Body of pancreas (tissue), 4 donors: ENCODE data around the gene TNIP2. TPM values are rescaled to one million over a fixed set of nuclear protein-coding genes. Genes with fewer than 3 reads are reported as not detected.

Experiments used
- ATAC-seq: fragments of 150-250 bp; one replicate; pipeline ENCODE4 v1.9.1; 2016
- DNase-seq, 4 donors: peaks; one replicate each; pipeline ENCODE4 v3.0.0-alpha.2; 2019
- H3K27ac ChIP-seq, 4 donors: fragments of 200-600 bp; sonication (generic); 1 replicate in 3 of 4; 2 replicates in 1 of 4; pipeline versions ENCODE4 v1.5.1 to v1.6.1; 2016 to 2019; ENCODE audit warnings: mild to moderate bottlenecking in 1 of 4, mixed read lengths in 1 of 4, moderate library complexity in 1 of 4
- H3K27me3 ChIP-seq, 2 donors: fragments of 200-600 bp; sonication (generic); one replicate each; pipeline ENCODE4 v1.6.0; 2016; ENCODE audit warnings: mild to moderate bottlenecking in 1 of 2
- H3K36me3 ChIP-seq, 2 donors: fragments of 200-600 bp; sonication (generic); replicated peaks in 1 of 2; 2 replicates each; pipeline ENCODE4 v1.5.1; 2016; ENCODE audit warnings: low read depth in 2 of 2; ENCODE audit not compliant: insufficient read depth in 1 of 2
- H3K4me1 ChIP-seq: fragments of 200-600 bp; sonication (generic); one replicate; pipeline ENCODE4 v1.6.0; 2016
- H3K4me3 ChIP-seq, 2 donors: fragments of 200-600 bp; sonication (generic); 1 replicate in 1 of 2; 2 replicates in 1 of 2; pipeline ENCODE4 v1.5.1; 2016 to 2019
- H3K9me3 ChIP-seq, 3 donors: fragments of 200-600 bp; sonication (generic); 1 replicate in 2 of 3; 2 replicates in 1 of 3; pipeline ENCODE4 v1.5.1; 2016
- POLR2A ChIP-seq, 3 donors: fragments of 450-650 bp; IDR thresholded peaks; one replicate each; pipeline ENCODE4 v1.6.1; 2016; ENCODE audit warnings: antibody characterized with exemption in 3 of 3, mild to moderate bottlenecking in 2 of 3
- WGBS, 2 donors: methylation state at CpG; one replicate each; pipeline ENCODE4 v1.1.5; 2017; 5-methylcytosine and 5-hydroxymethylcytosine counted together
- intact Hi-C: fragments of 100-400 bp; cut with DNase I; formaldehyde crosslinking; loops from one replicate; pipeline ENCODE4 v1.15.1; 2023
- total RNA-seq, 2 donors: library from RNA; depleted of rRNA; stranded (reverse); fragments of >200 nt; gene quantifications; one replicate each; pipeline ENCODE4 v1.1.0, GENCODE V29; 2016
- TF ChIP-seq, protein P1 (sequence below), 7 experiments: fragments of 450-650 bp in 4 of 7; fragments of 200-600 bp in 3 of 7; sonication (generic) in 3 of 7; IDR thresholded peaks; one replicate each; pipeline ENCODE4 v1.5.1; 2016 to 2019; ENCODE audit warnings: antibody characterized with exemption in 7 of 7

Gene TNIP2, protein sequence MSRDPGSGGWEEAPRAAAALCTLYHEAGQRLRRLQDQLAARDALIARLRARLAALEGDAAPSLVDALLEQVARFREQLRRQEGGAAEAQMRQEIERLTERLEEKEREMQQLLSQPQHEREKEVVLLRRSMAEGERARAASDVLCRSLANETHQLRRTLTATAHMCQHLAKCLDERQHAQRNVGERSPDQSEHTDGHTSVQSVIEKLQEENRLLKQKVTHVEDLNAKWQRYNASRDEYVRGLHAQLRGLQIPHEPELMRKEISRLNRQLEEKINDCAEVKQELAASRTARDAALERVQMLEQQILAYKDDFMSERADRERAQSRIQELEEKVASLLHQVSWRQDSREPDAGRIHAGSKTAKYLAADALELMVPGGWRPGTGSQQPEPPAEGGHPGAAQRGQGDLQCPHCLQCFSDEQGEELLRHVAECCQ
- total RNA-seq = 10 to 100 TPM; 39.7 to 75.8 TPM

DNA sequence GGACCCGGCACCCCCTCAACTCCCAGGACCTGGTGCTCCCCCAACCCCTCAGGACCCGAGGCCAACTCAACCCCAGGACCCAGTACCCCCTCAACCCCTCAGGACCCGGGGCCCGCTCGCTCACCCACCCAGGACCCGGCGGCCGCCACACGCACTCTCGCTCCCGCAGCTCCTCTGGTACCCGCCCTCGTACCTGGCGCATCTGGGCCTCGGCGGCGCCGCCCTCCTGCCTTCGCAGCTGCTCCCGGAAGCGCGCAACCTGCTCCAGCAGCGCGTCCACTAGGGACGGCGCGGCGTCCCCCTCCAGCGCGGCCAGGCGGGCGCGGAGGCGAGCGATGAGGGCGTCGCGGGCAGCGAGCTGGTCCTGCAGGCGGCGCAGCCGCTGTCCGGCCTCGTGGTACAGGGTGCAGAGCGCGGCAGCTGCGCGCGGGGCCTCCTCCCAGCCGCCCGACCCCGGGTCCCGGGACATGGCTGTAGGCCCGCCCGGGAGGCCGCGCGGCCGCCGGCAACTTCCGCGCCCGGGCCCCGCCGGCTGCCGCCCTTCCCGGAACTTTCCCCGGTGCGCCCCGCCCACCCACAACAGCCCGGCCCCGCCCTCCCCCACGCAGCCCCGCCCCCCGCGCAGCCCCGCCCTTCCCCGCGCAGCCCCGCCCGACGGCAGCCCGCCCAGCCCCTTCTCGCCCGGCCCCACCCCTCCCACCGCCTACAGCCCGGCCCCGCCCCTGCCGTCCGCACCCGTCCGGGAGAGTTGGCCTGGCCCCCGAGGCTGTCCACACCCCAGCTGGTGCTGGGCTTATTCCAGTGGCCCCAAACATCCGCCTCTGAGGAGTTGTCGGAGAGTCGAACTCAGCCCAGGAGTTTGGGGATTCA lies at the start of gene TNIP2:
TSS of gene TNIP2 (minus strand) at position 516 of the 870 bp plus-strand sequence. CDS start at position 469, 47 bp downstream.
- Histone ChIP-seq H3K36me3 (no peaks in the 10 kb centered on the region), H3K4me3 (peak within 1 kb of the TSS; percentile 16 to 60), H3K27me3 (no peaks in the 10 kb centered on the region), H3K4me1 (peaks cover 39% of the 10 kb centered on the region), H3K27ac (peak within 1 kb of the TSS; percentile 70 to 94 (median 86)), H3K9me3 (no peaks in the 10 kb centered on the region)
- WGBS, 2 donors = 0% methylated on average over 3 to 62 of the region's 96 CpGs
- intact Hi-C loops = loop anchor here (5.0 kb wide), 1 partner anchor 181 kb away; no protein-coding TSS in a partner anchor
- DNase-seq (peak; percentile 85 to 92 (median 89)), ATAC-seq (peak; percentile 79)
- TF ChIP-seq POLR2A (IDR thresholded peaks at IDR 0.05) = peak; percentile 37 to 57 (median 46)
- TF ChIP-seq, protein P1, sequence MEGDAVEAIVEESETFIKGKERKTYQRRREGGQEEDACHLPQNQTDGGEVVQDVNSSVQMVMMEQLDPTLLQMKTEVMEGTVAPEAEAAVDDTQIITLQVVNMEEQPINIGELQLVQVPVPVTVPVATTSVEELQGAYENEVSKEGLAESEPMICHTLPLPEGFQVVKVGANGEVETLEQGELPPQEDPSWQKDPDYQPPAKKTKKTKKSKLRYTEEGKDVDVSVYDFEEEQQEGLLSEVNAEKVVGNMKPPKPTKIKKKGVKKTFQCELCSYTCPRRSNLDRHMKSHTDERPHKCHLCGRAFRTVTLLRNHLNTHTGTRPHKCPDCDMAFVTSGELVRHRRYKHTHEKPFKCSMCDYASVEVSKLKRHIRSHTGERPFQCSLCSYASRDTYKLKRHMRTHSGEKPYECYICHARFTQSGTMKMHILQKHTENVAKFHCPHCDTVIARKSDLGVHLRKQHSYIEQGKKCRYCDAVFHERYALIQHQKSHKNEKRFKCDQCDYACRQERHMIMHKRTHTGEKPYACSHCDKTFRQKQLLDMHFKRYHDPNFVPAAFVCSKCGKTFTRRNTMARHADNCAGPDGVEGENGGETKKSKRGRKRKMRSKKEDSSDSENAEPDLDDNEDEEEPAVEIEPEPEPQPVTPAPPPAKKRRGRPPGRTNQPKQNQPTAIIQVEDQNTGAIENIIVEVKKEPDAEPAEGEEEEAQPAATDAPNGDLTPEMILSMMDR (IDR thresholded peaks at IDR 0.05) = peak; percentile 23 to 79 (median 49)

DNA sequence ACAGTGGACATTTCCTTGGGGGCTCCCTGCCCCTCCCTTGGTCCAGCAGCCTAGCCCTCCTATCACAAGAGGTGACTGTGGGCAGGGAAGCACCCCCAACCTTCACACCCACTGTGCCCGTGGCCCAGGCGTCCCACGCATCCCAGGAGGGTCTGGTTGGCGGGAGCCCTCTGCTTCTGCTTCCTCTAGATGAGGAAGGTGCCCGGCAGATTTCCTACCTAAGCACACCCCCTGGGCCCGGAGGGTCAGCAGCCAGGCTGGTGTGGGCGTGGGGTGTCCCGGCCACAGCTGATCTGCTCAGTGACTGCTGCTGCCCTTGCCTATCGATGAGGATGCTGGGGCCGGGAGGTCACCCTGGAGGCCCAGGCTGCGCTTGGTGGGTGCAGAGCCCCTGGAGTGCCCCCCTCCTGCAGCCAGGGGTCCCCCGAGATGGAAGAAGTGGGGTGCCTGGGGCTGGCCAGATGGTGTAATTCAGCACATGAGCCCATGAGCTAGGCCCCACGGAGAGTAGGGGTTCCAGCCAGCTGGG lies 48.9 kb upstream of the TNIP2 start:
- WGBS, 2 donors = 44 to 72% methylated on average over 1 to 11 of the region's 13 CpGs
- peak in 1 of 4 donors; percentile 10 for DNase-seq

DNA sequence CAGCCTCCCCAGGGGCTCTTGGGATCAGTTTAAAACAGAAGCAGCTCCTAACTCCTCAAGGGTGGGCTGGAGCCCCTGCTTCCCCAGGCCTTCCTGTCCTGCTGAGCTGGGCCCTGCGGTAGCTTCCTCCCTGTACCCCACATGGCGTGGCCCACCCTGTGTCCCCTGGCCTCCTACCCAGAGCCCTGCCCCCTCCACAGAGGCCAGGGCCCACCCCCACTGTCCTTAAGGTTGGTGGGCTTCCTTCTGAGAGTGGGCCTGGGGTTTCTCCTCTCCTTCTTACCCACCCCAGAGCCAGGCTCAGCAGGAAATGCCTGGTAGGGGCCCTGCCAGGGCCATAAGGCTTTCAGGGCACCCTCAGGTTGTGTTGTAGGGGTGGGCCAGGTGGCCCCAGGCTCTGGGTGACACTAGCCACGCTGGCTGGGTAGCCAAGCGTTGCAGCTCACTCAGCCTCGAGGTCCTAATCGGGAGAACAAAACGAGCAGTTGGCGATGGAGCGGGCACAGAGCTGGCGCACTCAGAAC lies 48.4 kb upstream of the TNIP2 start:
- Histone ChIP-seq H3K27me3 (no peaks in the 10 kb centered on the region), H3K4me3 (no peak overlapping the region), H3K9me3 (no peaks in the 10 kb centered on the region), H3K27ac (no peak overlapping the region), H3K36me3 (no peaks in the 10 kb centered on the region), H3K4me1 (peaks cover 58% of the 10 kb centered on the region)
- no peak for TF ChIP-seq POLR2A (IDR thresholded peaks at IDR 0.05)
- TF ChIP-seq, protein P1 (IDR thresholded peaks at IDR 0.05) = no peak
- intact Hi-C loops = no loop called here
- ATAC-seq (no peak), DNase-seq (no peak)
- WGBS, 2 donors = 80 to 94% methylated on average over 2 to 8 of the region's 10 CpGs

More for the DNA sequence above, 48.9 kb upstream of the TNIP2 start:
- Histone ChIP-seq H3K9me3 (no peaks in the 10 kb centered on the region), H3K27me3 (no peaks in the 10 kb centered on the region), H3K4me1 (peaks cover 53% of the 10 kb centered on the region), H3K36me3 (no peaks in the 10 kb centered on the region), H3K27ac (peak overlapping the region in 2 of 4 donors; percentile 37 to 65), H3K4me3 (no peak overlapping the region)
- TF ChIP-seq POLR2A (IDR thresholded peaks at IDR 0.05) = no peak
- TF ChIP-seq, protein P1 (IDR thresholded peaks at IDR 0.05) = no peak
- intact Hi-C loops = no loop called here
- ATAC-seq = no peak

DNA sequence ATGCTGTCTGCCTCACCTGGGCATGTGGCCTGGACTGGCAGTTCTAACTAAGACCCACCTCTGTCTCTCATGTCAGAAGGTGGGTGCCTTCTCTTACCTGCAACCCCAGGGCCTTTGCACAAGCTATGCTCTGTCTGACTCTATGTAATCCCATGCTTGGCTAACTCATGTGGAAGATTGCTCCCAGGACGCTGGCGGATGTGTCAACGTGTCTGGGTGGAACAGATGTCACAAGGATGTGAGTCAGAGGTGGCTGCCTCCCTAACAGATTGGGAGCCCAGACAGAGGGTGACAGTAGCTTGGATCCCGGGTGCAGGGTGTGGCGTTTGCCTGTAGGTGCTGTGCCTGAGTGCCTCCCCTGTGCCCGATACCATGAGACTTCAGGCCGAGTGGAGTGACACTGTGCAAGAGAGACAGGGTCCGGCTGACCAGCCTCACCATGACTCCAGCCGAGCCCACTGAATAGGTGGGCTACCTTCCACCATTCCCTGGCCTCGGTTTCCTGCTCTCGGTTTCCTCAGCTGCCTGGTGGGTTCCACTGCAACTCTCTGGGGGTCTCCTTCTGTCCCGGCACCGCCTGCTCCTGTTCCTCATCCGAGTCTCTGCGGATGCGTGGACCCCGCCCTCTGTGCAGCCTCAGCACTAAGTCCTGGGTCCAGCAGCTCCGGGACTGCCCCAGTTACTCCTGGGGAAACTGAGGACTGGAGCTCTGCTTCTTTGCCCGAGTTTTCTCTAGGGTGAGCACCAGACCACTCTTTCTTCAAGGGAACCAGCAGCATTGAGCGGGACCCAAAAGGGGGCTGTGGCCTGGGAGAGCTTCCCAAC lies 47.7 kb upstream of the TNIP2 start:
- DNase-seq = peak in 2 of 4 donors; percentile 32 to 60
- Histone ChIP-seq H3K9me3 (no peaks in the 10 kb centered on the region), H3K36me3 (no peaks in the 10 kb centered on the region), H3K27me3 (no peaks in the 10 kb centered on the region), H3K27ac (no peak overlapping the region), H3K4me1 (peaks cover 65% of the 10 kb centered on the region), H3K4me3 (no peak overlapping the region)
- no peak for ATAC-seq
- TF ChIP-seq, protein P1 (IDR thresholded peaks at IDR 0.05) = no peak
- no peak for TF ChIP-seq POLR2A (IDR thresholded peaks at IDR 0.05)
- WGBS, 2 donors = 90 to 94% methylated on average over 17 to 19 of the region's 20 CpGs
- intact Hi-C loops = no loop called here
